ENCODE measurements around the gene RNF151. TPM values are rescaled to one million over a fixed set of nuclear protein-coding genes. Genes with fewer than 3 reads are reported as not detected.

The RNF151 gene
- total RNA-seq, 1 donor from 2014 or later: not detected

DNA sequence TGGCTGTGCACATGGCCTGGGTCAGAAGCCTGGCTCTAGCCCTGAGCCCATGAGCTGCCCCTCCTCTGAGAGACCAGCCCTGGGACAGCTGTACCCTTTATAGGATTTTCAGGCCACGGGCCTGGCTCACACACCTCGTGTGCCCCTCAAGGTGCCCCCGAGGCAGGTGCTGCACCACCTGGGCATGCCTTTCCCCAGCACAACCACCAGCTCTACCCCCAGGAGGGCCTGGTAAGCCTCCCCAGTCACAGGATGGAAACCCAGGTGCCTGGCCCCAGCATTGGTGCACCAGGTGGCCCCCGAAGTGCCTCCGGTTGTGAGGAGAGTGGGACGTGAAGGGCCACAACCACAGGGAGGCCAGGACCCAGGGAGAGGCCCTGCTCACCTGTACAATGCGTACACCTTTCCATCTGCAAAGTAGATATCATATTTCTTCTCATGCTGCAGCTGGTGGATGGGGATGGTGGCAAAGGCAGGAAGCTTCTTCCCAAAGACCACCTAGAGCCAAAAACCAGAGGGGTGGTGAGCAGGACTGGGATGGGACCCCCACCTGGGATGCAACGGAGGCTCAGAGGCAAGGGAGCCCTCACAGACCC is 36.7 kb downstream of the RNF151 start:
- DNase-seq (ENCODE audit: low read depth) (no peak), FAIRE-seq (no peak)
- Histone ChIP-seq H3K27ac (ENCODE audit: low read depth, low read length) (no peak overlapping the region), H3K27me3 (ENCODE audit: insufficient read depth, low read length) (no peaks in the 10 kb centered on the region), H3K79me2 (ENCODE audit: insufficient read depth, low read length) (peaks cover 73% of the 10 kb centered on the region), H2AFZ (ENCODE audit: low read depth, low read length) (no peak overlapping the region), H3K9me3 (ENCODE audit: insufficient read depth, low read depth, low read length) (no peaks in the 10 kb centered on the region), H3K4me1 (ENCODE audit: insufficient read depth, low read length) (peaks cover 26% of the 10 kb centered on the region), H3K4me3 (ENCODE audit: insufficient read depth, low read depth, low read length) (no peak overlapping the region), H3K4me2 (ENCODE audit: low read length) (no peak overlapping the region), H4K20me1 (ENCODE audit: insufficient read depth, low read length) (peaks cover 75% of the 10 kb centered on the region), H3K36me3 (ENCODE audit: insufficient read depth, low read length) (peaks cover 2% of the 10 kb centered on the region), H3K9ac (ENCODE audit: low read length) (no peak overlapping the region)
- no peaks in the 10 kb centered on the region for H3K27me3 Mint-ChIP-seq (ENCODE audit: low read depth, unreplicated experiment)
- peaks cover 14% of the 10 kb centered on the region for H3K4me1 Mint-ChIP-seq (ENCODE audit: low read depth, unreplicated experiment)
- no peaks in the 10 kb centered on the region for H3K9me3 Mint-ChIP-seq (ENCODE audit: unreplicated experiment)
- no peak overlapping the region for H3K4me3 Mint-ChIP-seq (ENCODE audit: unreplicated experiment)
- peaks cover 3% of the 10 kb centered on the region for H3K36me3 Mint-ChIP-seq (ENCODE audit: low read depth, unreplicated experiment)
- no peak overlapping the region for H3K27ac Mint-ChIP-seq (ENCODE audit: unreplicated experiment)
- TF ChIP-seq, protein P1, sequence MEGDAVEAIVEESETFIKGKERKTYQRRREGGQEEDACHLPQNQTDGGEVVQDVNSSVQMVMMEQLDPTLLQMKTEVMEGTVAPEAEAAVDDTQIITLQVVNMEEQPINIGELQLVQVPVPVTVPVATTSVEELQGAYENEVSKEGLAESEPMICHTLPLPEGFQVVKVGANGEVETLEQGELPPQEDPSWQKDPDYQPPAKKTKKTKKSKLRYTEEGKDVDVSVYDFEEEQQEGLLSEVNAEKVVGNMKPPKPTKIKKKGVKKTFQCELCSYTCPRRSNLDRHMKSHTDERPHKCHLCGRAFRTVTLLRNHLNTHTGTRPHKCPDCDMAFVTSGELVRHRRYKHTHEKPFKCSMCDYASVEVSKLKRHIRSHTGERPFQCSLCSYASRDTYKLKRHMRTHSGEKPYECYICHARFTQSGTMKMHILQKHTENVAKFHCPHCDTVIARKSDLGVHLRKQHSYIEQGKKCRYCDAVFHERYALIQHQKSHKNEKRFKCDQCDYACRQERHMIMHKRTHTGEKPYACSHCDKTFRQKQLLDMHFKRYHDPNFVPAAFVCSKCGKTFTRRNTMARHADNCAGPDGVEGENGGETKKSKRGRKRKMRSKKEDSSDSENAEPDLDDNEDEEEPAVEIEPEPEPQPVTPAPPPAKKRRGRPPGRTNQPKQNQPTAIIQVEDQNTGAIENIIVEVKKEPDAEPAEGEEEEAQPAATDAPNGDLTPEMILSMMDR (IDR thresholded peaks at IDR 0.05; ENCODE audit: insufficient read depth, low read depth, low read length): no peak
- no peak for TF ChIP-seq EZH2 (IDR thresholded peaks at IDR 0.05; ENCODE audit: insufficient read depth, low read length)

DNA sequence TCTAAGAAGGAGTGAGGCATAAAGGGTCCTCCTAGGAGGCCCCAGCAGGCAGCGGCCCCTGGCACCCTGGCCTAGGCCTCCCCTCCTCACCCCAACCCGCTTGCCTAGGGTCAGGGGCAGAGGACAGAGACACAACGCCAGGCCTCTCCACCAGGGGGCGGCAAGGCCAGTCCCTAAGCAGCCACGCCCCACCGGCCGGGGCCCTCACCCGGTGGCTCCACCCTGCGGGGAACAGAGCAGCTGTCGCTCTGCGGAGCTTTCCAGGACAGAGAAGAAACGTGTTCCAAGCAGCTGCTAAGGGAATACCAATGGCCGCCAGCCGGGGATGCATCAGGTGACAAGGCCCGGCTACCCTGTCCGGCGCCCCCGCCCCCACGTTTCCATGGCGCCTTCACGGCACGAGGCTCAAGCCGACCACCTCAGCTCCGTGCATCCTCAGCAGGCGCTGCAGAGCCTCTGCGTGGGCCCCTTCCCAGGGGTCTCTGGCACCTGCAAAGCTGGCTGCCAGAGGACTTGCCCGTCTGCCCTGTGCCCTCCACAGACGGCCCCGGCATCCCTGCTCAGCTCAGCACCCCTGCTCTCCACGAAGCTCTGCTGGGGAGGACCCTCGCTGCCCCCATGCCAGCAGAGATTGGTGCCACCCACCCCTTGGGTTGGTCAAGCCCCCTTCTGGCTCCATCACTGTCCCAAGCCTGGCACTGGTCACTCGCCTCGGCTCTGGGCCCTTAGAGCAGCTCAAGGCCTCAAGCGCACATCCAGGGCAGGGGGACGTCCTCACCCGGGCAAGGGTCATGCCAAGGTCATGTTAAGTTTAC is 37.4 kb downstream of the RNF151 start:
- no peaks in the 10 kb centered on the region for H3K9me3 ChIP-seq (ENCODE audit: insufficient read depth, low read depth, low read length)
- FAIRE-seq (peak; percentile 62), DNase-seq (ENCODE audit: low read depth) (peak; percentile 50)
- Mint-ChIP-seq H3K4me1 (ENCODE audit: low read depth, unreplicated experiment) (peaks cover 18% of the 10 kb centered on the region), H3K9me3 (ENCODE audit: unreplicated experiment) (no peaks in the 10 kb centered on the region), H3K4me3 (ENCODE audit: unreplicated experiment) (no peak overlapping the region), H3K36me3 (ENCODE audit: low read depth, unreplicated experiment) (peaks cover 5% of the 10 kb centered on the region), H3K27ac (ENCODE audit: unreplicated experiment) (peak overlapping the region; percentile 41), H3K27me3 (ENCODE audit: low read depth, unreplicated experiment) (no peaks in the 10 kb centered on the region)
- peaks cover 80% of the 10 kb centered on the region for H3K79me2 ChIP-seq (ENCODE audit: insufficient read depth, low read length)
- H3K4me1 ChIP-seq (ENCODE audit: insufficient read depth, low read length): peaks cover 32% of the 10 kb centered on the region
- peak overlapping the region; percentile 68 for H3K4me2 ChIP-seq (ENCODE audit: low read length)
- H3K4me3 ChIP-seq (ENCODE audit: insufficient read depth, low read depth, low read length): no peak overlapping the region
- no peak for TF ChIP-seq EZH2 (IDR thresholded peaks at IDR 0.05; ENCODE audit: insufficient read depth, low read length)
- TF ChIP-seq, protein P1 (IDR thresholded peaks at IDR 0.05; ENCODE audit: insufficient read depth, low read depth, low read length): peak; percentile 66
- no peaks in the 10 kb centered on the region for H3K27me3 ChIP-seq (ENCODE audit: insufficient read depth, low read length)
- peaks cover 82% of the 10 kb centered on the region for H4K20me1 ChIP-seq (ENCODE audit: insufficient read depth, low read length)
- H2AFZ ChIP-seq (ENCODE audit: low read depth, low read length): no peak overlapping the region
- H3K27ac ChIP-seq (ENCODE audit: low read depth, low read length): no peak overlapping the region
- H3K9ac ChIP-seq (ENCODE audit: low read length): no peak overlapping the region
- H3K36me3 ChIP-seq (ENCODE audit: insufficient read depth, low read length): peaks cover 2% of the 10 kb centered on the region

Data from astrocyte (in vitro differentiated cells and primary cell).